OCI-LY7 (cell line): ENCODE results near the gene MGAT5B. TPM values are rescaled to one million over a fixed set of nuclear protein-coding genes. Genes with fewer than 3 reads are reported as not detected.

ENCODE experiments used
- BruUV-seq: library from RNA; stranded (reverse); fragments of 400-500 nt; replicated peaks from 2 replicates; lab custom pipeline; 2021; lab: Mats Ljungman, UMichigan
- CTCF ChIA-PET: fragments of 300-600 bp; sonication (Branson Sonifier 250); formaldehyde crosslinking; loops from one replicate; lab custom pipeline; 2022; ENCODE audit warnings: antibody characterized with exemption; ENCODE audit not compliant: unreplicated experiment; lab: Charles Lee
- POLR2A ChIA-PET: fragments of 300-600 bp; sonication (Branson Sonifier 250); formaldehyde crosslinking; loops from one replicate; lab custom pipeline; 2022; ENCODE audit warnings: antibody characterized with exemption; lab: Charles Lee
- DNase-seq: peaks from one replicate; pipeline ENCODE4 v3.0.0-alpha.2; 2015; ENCODE audit warnings: low spot score
- H2AFZ ChIP-seq: fragments of 200-600 bp; sonication (generic), shearing (Covaris generic); 2 replicates; pipeline ENCODE4 v1.6.1; 2014; ENCODE audit warnings: mild to moderate bottlenecking, antibody characterized with exemption, low read length, moderate library complexity
- H3K27ac ChIP-seq: fragments of 200-600 bp; sonication (generic); 2 replicates; pipeline ENCODE4 v1.5.1; 2014; ENCODE audit warnings: mixed run types, low read depth, mild to moderate bottlenecking, moderate library complexity, low read length, inconsistent platforms; ENCODE audit not compliant: poor library complexity, severe bottlenecking
- H3K36me3 ChIP-seq: fragments of 200-600 bp; sonication (generic); 2 replicates; pipeline ENCODE4 v1.6.1; 2014; ENCODE audit warnings: mild to moderate bottlenecking, antibody characterized with exemption, low read length, moderate library complexity, mixed read lengths; ENCODE audit not compliant: insufficient read depth
- H3K4me1 ChIP-seq: fragments of 200-600 bp; sonication (generic); 2 replicates; pipeline ENCODE4 v1.5.1; 2014; ENCODE audit warnings: mild to moderate bottlenecking, low read length; ENCODE audit not compliant: insufficient read depth, poor library complexity, severe bottlenecking
- H3K4me2 ChIP-seq: fragments of 200-600 bp; sonication (generic); 2 replicates; pipeline ENCODE4 v1.6.1; 2014; ENCODE audit warnings: mild to moderate bottlenecking, low read length
- H3K4me3 ChIP-seq: fragments of 200-600 bp; sonication (generic); 2 replicates; pipeline ENCODE4 v1.5.1; 2014; ENCODE audit warnings: mild to moderate bottlenecking, low read depth, low read length; ENCODE audit not compliant: poor library complexity, severe bottlenecking
- H3K79me2 ChIP-seq: fragments of 200-600 bp; sonication (generic); 2 replicates; pipeline ENCODE4 v1.6.1; 2016; ENCODE audit warnings: low read depth, mild to moderate bottlenecking, low read length, moderate library complexity, mixed read lengths; ENCODE audit not compliant: insufficient read depth
- H3K9me2 ChIP-seq: fragments of 200-600 bp; sonication (generic); 2 replicates; pipeline ENCODE4 v1.6.1; 2016; ENCODE audit warnings: mild to moderate bottlenecking, low read length, mixed read lengths; ENCODE audit not compliant: insufficient read depth
- H3K9me3 ChIP-seq: fragments of 200-600 bp; sonication (generic); 2 replicates; pipeline ENCODE4 v1.6.1; 2014; ENCODE audit warnings: mild to moderate bottlenecking, mixed run types, low read length, mixed read lengths
- H4K20me1 ChIP-seq: fragments of 200-600 bp; sonication (generic); 2 replicates; pipeline ENCODE4 v1.6.1; 2014; ENCODE audit warnings: mild to moderate bottlenecking, antibody characterized with exemption, low read length, moderate library complexity, mixed read lengths; ENCODE audit not compliant: insufficient read depth
- CTCF ChIP-seq: fragments of 200-600 bp; sonication (generic); conservative IDR thresholded peaks from 2 replicates; pipeline ENCODE4 v1.5.1; 2014; ENCODE audit warnings: mild to moderate bottlenecking, antibody characterized with exemption, low read length, moderate library complexity, mixed read lengths
- EZH2phosphoT487 ChIP-seq: fragments of 200-600 bp; sonication (generic); IDR thresholded peaks from 2 replicates; pipeline ENCODE4 v1.6.1; 2018; ENCODE audit warnings: low read depth, borderline replicate concordance, mild to moderate bottlenecking, mixed run types, antibody characterized with exemption, low read length, moderate library complexity, mixed read lengths
- intact Hi-C: fragments of 100-400 bp; cut with micrococcal nuclease; formaldehyde crosslinking; loops from one replicate; pipeline ENCODE4 v1.10.0; 2022; ENCODE audit not compliant: unreplicated experiment
- total RNA-seq, 2 experiments: library from RNA; depleted of rRNA in 1 of 2; stranded (reverse); fragments of >200 nt in 1 of 2; shearing (Covaris generic) in 1 of 2; gene quantifications; 2 replicates each; pipeline ENCODE4 v1.2.3, GENCODE V29; 2014 to 2022

MGAT5B gene
- total RNA-seq, 2 experiments from 2014 or later: 1.4 to 2.5 TPM

GRCh38 chr17:76865174-76865573 lies 3.0 kb upstream of the MGAT5B start:
- ChIA-PET CTCF (no interaction called here), POLR2A (interaction anchor here (0.6 kb wide), 2 partner anchors 214 to 1200 kb away, joined by 3 read pairs; no protein-coding TSS in a partner anchor)
- no peak overlapping the region for H2AFZ ChIP-seq
- no peaks in the 10 kb centered on the region for H3K9me2 ChIP-seq
- BruUV-seq: no TSS peak
- H3K4me3 ChIP-seq: no peak overlapping the region
- H3K4me1 ChIP-seq: peaks cover 21% of the 10 kb centered on the region
- intact Hi-C loops: no loop called here
- H3K36me3 ChIP-seq: no peaks in the 10 kb centered on the region
- no peaks in the 10 kb centered on the region for H3K9me3 ChIP-seq
- H4K20me1 ChIP-seq: no peaks in the 10 kb centered on the region
- H3K27ac ChIP-seq: no peak overlapping the region
- no peak overlapping the region for H3K4me2 ChIP-seq
- no peak for DNase-seq
- H3K79me2 ChIP-seq: no peaks in the 10 kb centered on the region
- TF ChIP-seq EZH2phosphoT487: no peak
- TF ChIP-seq CTCF: no peak

GRCh38 chr17:76866203-76866602 lies 2.0 kb upstream of the MGAT5B start:
- Histone ChIP-seq H3K4me2 (no peak overlapping the region), H3K36me3 (no peaks in the 10 kb centered on the region), H3K27ac (no peak overlapping the region), H3K9me3 (no peaks in the 10 kb centered on the region), H4K20me1 (no peaks in the 10 kb centered on the region), H3K79me2 (no peaks in the 10 kb centered on the region), H3K4me1 (peaks cover 21% of the 10 kb centered on the region), H3K9me2 (no peaks in the 10 kb centered on the region), H3K4me3 (no peak overlapping the region), H2AFZ (no peak overlapping the region)
- TF ChIP-seq EZH2phosphoT487 (no peak), CTCF (no peak)
- ChIA-PET CTCF (interaction anchor here (0.6 kb wide), 1 partner anchor 135 kb away, joined by 3 read pairs; no protein-coding TSS in a partner anchor), POLR2A (interaction anchor here (0.7 to 1.0 kb wide), 3 partner anchors 11 to 138 kb away, joined by 3 to 4 read pairs (median 3); no protein-coding TSS in a partner anchor)
- intact Hi-C loops: no loop called here
- BruUV-seq: no TSS peak
- no peak for DNase-seq
